NCI-H774 (cell line): ENCODE data around the gene XYLB.
"Not testable (repeated sequence)": the region's sequence is repeated elsewhere in the genome, so short reads cannot be mapped to it uniquely, and the experiment has no call there.

ENCODE experiments used
- DNase-seq: peaks from one replicate; lab custom pipeline; 2025; lab: John Stamatoyannopoulos, UW

Gene XYLB

DNA sequence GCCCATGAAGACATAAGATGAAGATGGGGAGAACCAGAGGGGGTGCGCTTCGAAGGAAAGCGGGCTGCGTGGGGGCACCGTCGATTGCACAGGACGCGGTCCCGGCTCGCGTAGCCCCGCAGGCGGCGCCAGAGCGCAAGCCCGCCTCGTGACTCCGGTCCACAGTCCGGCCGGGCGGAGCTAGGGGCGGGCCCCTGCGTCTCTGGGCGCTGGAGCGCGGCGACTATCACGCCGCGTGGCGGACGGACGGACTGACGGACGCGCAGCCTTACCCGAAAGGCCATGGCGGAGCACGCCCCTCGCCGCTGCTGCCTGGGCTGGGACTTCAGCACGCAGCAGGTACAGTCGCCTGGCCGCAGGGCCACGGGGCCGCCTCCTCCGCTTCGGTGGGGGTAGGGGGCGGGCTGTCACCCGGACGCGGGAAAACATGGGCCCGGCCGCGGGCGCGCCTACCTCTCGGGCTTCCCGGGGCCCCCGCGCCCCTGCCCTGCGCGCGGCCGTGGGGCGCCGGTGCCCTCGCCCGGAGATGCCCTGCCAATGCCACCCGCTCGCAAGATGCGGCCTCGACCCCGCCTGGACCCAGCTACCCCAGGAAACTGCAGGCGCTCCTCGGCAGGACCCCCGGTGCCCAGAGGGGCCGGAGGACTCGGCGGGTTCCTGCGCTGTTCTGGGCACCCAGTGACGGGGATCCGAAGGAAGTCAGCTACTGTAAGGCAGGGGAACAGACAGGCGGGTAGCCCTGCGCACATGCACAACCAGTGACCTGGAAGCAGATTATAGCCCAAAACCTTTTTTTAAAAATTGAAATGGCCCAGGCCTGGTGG lies at the start of gene XYLB:
Gene XYLB, plus strand, starts transcription at position 199 of the 824 bp plus-strand sequence. Its CDS starts 84 bp downstream, at position 283.
- DNase-seq, result peak; percentile 41

DNA sequence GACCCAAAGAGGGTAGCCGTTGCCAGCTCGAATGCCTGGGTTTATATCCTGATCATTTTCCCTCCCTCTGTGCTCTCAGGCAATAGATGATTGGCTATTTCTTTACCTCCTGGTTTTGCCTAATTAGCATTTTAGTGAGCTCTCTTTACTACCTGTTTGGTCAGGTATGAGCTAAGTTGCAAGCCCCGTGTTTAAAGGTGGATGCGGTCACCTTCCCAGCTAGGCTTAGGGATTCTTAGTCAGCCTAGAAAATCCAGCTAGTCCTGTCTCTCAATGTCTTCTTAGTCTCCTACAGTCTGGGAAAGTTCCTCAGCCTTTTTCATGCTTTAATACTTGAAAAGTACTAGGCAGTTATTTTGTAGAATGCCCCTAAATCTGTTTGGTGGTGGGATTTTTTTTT lies 49.5 kb upstream of the XYLB start:
- DNase-seq, result not testable (repeated sequence)

DNA sequence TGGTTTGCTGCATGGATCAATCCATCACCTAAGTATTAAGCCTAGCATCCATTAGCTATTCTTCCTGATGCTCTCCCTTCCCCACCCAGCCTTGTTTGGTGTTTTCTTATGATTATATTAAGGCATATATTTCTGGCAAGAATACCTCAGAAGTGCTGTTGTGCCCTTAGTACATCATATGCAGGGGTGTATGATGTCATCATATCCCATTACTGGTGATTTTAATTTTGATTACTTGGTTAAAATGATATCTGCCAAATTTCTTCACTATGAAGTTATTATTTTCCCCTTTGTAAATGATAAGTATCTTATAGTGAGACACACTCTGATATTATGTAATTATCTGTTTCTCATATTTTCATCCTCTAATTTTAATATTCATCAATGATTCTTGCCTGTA lies 49.0 kb upstream of the XYLB start:
- DNase-seq, result no peak

DNA sequence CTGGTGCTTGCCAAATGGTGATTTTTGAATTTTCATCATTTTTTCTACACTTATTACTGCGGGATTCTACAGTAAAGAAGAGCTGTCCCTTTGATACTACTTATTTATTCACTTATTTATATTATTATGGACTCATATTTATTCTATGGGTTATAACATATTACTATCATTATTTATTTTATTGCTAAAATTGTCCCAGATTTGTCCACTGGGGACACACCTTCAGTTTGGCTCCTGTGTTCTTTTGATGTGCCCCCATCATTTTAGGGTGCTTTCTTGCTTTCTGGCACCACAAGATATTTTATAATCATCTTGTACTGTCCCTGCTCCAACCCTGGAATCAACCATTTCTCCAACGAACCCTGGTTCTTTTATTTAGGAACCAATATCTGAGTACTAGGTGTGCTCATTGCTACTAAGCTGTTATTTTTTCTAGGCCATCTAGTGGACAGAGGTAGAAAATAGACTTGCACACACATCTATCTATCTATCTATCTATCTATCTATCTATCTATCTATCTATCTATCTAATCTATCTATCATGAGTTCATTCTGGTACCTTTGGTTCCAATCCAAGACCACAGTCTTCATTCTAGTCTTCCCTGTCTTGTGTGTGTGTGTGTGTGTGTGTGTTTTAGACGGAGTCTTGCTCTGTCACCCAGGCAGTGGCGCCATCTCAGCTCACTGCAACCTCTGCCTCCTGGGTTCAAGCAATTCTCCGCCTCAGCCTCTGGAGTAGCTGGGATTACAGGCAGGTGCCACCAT lies 48.5 kb upstream of the XYLB start:
- no peak for DNase-seq

- DNase-seq, result no peak
These were observed 39.6 kb upstream of the XYLB start for GRCh38 chr3:38306941-38307340.

- no peak for DNase-seq
These were observed 39.0 kb upstream of the XYLB start for GRCh38 chr3:38307599-38307998.

DNA sequence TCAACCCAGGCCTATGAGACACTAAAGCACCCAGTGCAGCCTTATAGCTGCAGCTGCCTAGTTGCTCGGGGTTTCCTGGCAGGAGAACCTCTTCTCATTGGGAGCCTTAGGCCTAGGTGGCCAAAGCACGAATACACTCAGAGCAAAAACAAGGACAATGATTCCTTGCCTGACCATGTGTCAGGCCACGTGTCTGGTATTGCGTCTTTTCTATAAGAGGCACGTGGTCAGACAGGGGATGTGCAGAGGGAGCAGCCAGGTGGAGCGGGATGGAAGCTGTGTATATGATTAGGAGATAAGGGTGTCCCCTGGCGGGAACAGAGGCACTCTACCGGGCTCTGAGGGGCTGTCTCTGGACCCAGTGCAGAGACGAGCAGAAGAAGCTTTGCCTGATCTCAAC lies 38.1 kb upstream of the XYLB start:
- no peak for DNase-seq

- DNase-seq, result no peak
These were observed 35.1 kb upstream of the XYLB start for GRCh38 chr3:38311476-38311875.

DNA sequence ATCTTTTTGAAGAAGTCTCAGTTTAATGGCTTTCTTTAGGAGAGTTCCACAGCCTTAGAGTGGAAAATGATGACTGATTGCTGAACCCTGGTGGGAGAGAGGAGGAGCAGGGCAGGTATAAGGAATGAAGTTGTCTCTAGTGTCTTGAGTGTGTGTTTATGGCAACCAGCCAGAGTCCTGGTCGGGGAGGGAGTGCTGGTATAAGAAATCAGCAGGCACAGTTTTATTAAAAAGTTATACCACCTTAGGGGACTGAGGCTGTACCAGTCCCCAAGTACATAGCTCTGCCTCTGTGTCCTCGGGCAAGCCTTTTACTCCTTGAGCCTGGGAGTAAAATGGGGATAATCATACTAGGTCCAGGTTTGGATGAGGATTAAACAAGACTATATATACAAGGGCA lies 34.6 kb upstream of the XYLB start:
- DNase-seq, result no peak

- DNase-seq, result no peak
These were observed 34.2 kb upstream of the XYLB start for GRCh38 chr3:38312356-38312755.

DNA sequence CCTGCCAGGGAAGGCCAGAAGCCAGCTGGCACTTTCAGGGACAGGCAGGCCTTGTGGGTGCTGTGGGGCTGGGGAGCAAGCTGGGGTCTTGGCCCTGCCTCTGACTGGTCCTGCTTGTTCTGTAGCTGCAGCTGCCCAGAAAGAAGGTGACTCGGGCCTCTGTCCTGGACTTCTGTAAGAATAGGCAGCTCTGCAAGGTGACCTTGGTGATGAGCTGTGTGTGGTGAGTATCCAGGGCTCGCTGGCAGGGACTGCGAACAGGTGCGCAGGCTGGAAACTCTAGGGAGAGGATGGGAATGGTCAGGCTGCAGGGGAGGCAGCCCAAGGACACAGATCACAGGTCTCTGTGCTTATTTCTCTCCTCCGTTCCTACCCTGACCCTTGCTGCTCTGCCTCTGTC lies 33.3 kb upstream of the XYLB start:
- no peak for DNase-seq

GRCh38 chr3:38313695-38314094 lies 32.9 kb upstream of the XYLB start:
- no peak for DNase-seq

GRCh38 chr3:38314112-38314763 lies 32.3 kb upstream of the XYLB start:
- DNase-seq, result no peak

DNA sequence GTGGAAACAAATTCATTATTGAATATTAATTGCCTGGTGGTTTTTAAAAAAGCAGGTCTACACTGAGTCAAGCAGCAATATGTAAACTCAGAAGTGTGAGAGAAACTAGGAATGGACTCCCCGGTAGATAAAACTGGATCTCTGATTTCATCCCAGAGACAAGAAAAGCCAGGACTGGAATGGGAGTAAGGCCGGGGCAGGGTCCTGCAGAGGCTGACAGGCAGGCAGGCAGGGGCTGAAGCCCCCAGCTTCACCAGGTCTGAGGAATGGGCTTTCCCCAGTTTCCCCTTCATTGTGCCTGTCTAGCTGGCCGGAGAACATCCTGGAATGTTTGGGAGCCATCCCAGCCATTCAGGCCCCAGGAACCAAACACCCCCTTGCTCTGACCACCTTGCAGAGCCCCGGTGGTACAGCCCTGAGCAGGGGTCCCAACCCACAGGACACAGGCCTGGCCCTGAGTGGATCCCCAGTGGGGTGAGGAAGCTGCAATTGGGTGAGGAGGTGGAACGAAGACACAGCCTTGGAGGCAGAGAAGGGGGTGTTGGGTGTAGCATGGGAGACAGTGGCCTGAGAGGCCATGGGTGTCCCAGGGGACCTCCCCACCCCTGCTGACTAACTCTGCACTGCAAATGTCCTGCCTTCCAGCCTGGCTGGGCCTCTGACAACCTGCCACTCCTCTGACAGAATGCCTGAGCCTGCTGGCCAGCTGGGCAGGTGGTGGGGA lies 31.7 kb upstream of the XYLB start:
- DNase-seq, result no peak

- no peak for DNase-seq
These were observed 30.9 kb upstream of the XYLB start for GRCh38 chr3:38315488-38316230.

GRCh38 chr3:38316356-38317191 lies 30.0 kb upstream of the XYLB start:
- no peak for DNase-seq

DNA sequence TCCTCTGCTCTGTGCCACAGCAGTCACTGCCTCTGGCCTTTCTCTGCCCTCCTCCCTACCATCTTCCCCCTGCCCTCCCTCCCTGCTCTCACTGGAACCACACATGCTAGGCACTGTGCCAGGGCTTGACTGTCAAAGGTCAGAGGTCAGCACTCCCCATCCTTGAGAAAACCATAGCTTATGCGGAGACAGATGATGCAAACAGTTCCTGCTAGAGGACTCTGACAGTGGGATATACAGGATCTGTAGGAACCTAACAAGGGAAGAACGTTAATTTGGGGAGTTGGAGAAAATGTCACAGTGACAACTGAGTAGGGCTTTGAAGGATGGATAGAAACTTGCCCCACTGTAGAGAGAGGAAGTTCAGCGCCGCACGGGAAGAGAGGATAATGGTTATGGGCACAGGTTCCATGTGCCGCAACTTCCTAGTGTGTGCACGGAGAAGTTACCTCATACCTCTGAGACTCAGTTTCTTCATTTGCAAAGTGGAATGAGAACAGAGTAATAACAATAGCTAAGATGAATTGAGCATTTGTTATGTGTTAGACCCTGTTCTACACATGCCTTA lies 29.3 kb upstream of the XYLB start:
- DNase-seq, result no peak

GRCh38 chr3:38318766-38319671 lies 27.6 kb upstream of the XYLB start:
- no peak for DNase-seq

- not testable (repeated sequence) for DNase-seq
These were observed 25.9 kb upstream of the XYLB start for GRCh38 chr3:38320638-38321037.
